GM12865 (cell line): ENCODE data around the gene SLAMF1.

ENCODE experiments used
- DNase-seq: peaks from one replicate; pipeline ENCODE4 v3.0.0; 2010; ENCODE audit warnings: low read depth
- H3K4me3 ChIP-seq: 2 replicates; pipeline ENCODE4 v1.5.1; 2011; ENCODE audit warnings: mild to moderate bottlenecking, low read depth, low read length, control low read depth
- CTCF ChIP-seq: IDR thresholded peaks from 2 replicates; pipeline ENCODE4 v1.5.1; 2011; ENCODE audit warnings: low read length, control low read depth, low read depth, inconsistent platforms; ENCODE audit not compliant: insufficient read depth; ENCODE audit errors: missing control alignments

The SLAMF1 gene

GRCh38 chr1:160671603-160672517 is 25.0 kb upstream of the SLAMF1 start:
- DNase-seq: no peak
- no peak for TF ChIP-seq CTCF
- no peak overlapping the region for H3K4me3 ChIP-seq

DNA sequence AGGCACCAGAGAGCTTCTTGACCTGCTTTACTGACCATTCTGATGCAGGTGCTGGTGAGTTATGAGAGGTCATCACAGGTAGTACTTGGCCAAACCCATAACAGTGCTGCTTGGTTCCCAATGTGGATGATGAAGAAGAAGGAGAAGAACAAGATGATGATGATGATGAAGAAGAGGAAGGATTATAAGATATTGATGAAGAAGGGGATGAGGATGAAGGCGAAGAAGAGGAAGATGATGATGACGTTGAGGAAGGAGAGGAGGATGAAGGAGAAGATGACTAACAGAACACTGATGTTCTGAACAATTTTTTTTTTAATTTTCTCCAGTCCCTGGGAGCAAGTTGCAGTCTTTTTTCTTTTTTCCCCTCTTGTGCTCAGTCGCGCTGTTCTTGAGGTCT is 23.9 kb upstream of the SLAMF1 start:
- DNase-seq: no peak
- H3K4me3 ChIP-seq: no peak overlapping the region

GRCh38 chr1:160669802-160670201 is 23.0 kb upstream of the SLAMF1 start:
- no peak overlapping the region for H3K4me3 ChIP-seq
- DNase-seq: no peak
- TF ChIP-seq CTCF: no peak

More for the DNA sequence above, 23.9 kb upstream of the SLAMF1 start:
- TF ChIP-seq CTCF: no peak

DNA sequence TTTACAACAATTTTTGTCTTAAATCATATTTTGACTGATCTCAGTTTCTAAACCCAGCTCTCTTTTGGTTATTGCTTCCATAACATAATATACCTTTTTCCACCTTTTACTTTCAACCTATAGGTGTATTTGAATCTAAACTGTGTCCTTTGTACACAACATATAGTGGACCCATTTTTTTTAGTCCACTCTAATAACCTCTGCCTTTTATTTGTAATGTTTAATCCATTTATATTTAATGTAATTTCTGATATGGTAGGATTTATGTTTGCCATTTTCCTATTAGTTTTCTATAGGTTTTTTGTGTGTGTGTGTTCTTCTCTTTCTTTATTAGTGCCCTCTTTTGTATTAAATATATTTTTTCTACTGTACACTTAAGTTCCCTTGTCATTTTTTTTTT is 22.4 kb upstream of the SLAMF1 start:
- H3K4me3 ChIP-seq: no peak overlapping the region
- no peak for TF ChIP-seq CTCF
- no peak for DNase-seq

- H3K4me3 ChIP-seq: no peak overlapping the region
- TF ChIP-seq CTCF: no peak
- DNase-seq: no peak
Measured at GRCh38 chr1:160667896-160668295, 21.1 kb upstream of the SLAMF1 start.

DNA sequence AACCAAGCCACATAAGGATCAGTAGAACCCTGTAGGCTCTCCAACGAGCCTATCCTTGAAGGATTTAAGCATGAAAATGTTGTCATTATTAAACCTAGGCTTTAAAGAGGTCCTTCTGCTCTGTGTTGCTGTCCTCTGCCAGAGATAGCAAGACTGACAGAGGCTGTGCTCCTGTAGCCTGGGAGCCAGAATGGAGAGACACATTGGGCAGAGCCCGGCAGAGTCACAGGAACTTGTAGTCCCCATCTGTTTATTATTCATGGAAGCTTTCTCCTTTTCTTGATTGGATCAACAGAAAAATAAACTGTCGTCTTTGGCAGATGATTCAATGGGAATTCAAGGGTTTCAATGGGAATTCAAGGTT is 19.2 kb upstream of the SLAMF1 start:
- peak overlapping the region; percentile 14; the same call in 1 of the 2 replicates for H3K4me3 ChIP-seq
- no peak for DNase-seq
- TF ChIP-seq CTCF: no peak
